Pancreas (tissue), 10 donors: Measurements from ENCODE around the gene ACIN1. TPM values are rescaled to one million over a fixed set of nuclear protein-coding genes. Genes with fewer than 3 reads are reported as not detected.

ENCODE experiments used
- ATAC-seq, 4 donors: fragments of 200-7000 bp; cut with Tn5 transposase; one replicate each; pipeline versions ENCODE4 v1.8.0 to v1.9.1; 2020; ENCODE audit warnings: mild to moderate bottlenecking in 4 of 4, moderate library complexity in 4 of 4
- DNase-seq, 6 donors: peaks; one replicate each; pipeline ENCODE4 v3.0.0-alpha.2; 2020
- FAIRE-seq: peaks from 2 replicates; lab custom pipeline; 2012; peaks lifted over from hg19 to GRCh38; lab: Jason Lieb, UNC
- H3K27ac ChIP-seq, 4 donors: fragments of 200-600 bp; sonication (generic); 1 replicate in 3 of 4; 2 replicates in 1 of 4; pipeline versions ENCODE4 v1.5.0 to v1.8.0; 2020
- H3K27me3 ChIP-seq, 4 donors: fragments of 200-600 bp; one replicate each; pipeline ENCODE4 v1.8.0; 2021
- H3K36me3 ChIP-seq, 3 donors: fragments of 200-600 bp; sonication (generic) in 1 of 3; one replicate each; pipeline versions ENCODE4 v1.5.0 to v1.8.0; 2020 to 2021
- H3K4me1 ChIP-seq, 3 donors: fragments of 200-600 bp; one replicate each; pipeline ENCODE4 v1.8.0; 2021
- H3K4me3 ChIP-seq, 4 donors: fragments of 200-600 bp; sonication (generic) in 2 of 4; one replicate each; pipeline versions ENCODE4 v1.5.0 to v1.8.0; 2020 to 2021
- H3K9me3 ChIP-seq, 4 donors: fragments of 200-600 bp; one replicate each; pipeline ENCODE4 v1.8.0; 2021
- CTCF ChIP-seq, 4 donors: fragments of 200-600 bp; sonication (generic) in 3 of 4; IDR thresholded peaks; one replicate each; pipeline versions ENCODE4 v1.5.0 to v1.8.0; 2021; ENCODE audit warnings: antibody characterized with exemption in 4 of 4
- WGBS, 2 donors: extraction: QIAGEN DNeasy Blood & Tissue Kit; methylation state at CpG; one replicate each; pipeline ENCODE4 v1.1.7; 2013; 5-methylcytosine and 5-hydroxymethylcytosine counted together
- intact Hi-C, 3 donors: fragments of 100-400 bp; cut with DNase I; formaldehyde crosslinking; loops; one replicate each; pipeline versions ENCODE4 v1.11.1 to v1.14.2; 2022
- polyA plus RNA-seq, 2 donors: library from polyadenylated mRNA; stranded (reverse); fragments of 200-250 nt; gene quantifications; one replicate each; pipeline ENCODE4 v1.2.3, GENCODE V29; 2013
- total RNA-seq, 6 donors: library from RNA; stranded (reverse); fragmentation: NEBNext Ultra II Directional in 4 of 6; extraction: Animal tissue kit (Norgen Biotek cat#: 25700) in 4 of 6; gene quantifications; one replicate each; pipeline versions ENCODE4 v1.2.1 to v1.2.4, GENCODE V29; 2021 to 2023
- donor health status: healthy with polysubstance abuse.
- donor health status: DM: no; HTN: no; CAD: no; lungs with moderate emphysema.
- donor health status: DM: no; HTN: no; CAD: no.
- donor health status: control.
- donor health status: control.
- donor health status: Bipolar disorder and iron deficiency.
- donor health status: DM: yes; HTN: yes; CAD: no.
- donor health status: DM: no; HTN: no; CAD: no.
- donor health status: DM: no; HTN: no; CAD: no.
- donor health status: DM: yes; HTN: yes; CAD: no.

ACIN1 gene
- total and polyA plus RNA-seq, 8 donors, result 43.1 to 152 (median 62.4) TPM

GRCh38 chr14:23067847-23068788, 26.8 kb downstream of the ACIN1 start:
- ATAC-seq (no peak), DNase-seq (peak in 1 of 6 donors; percentile 30), FAIRE-seq (no peak)
- Histone ChIP-seq H3K4me1 (peaks cover 15 to 23% (median 19%) of the 10 kb centered on the region in 3 donors), H3K9me3 (no peaks in the 10 kb centered on the region), H3K36me3 (peaks cover 4 to 53% (median 30%) of the 10 kb centered on the region in 3 donors), H3K4me3 (no peak overlapping the region), H3K27me3 (no peaks in the 10 kb centered on the region), H3K27ac (no peak overlapping the region)
- intact Hi-C loops, result loop anchor here in 1 of 3 donors (5.0 kb wide), 1 partner anchor 44 kb away; no protein-coding TSS in a partner anchor
- 70 to 72% methylated on average over 14 of the region's 14 CpGs for WGBS, 2 donors
- TF ChIP-seq CTCF (IDR thresholded peaks at IDR 0.05), result no peak

- H3K4me1 ChIP-seq, result peaks cover 5 to 21% (median 12%) of the 10 kb centered on the region in 3 donors
Observed at GRCh38 chr14:23066855-23067744, 27.8 kb downstream of the ACIN1 start.

DNA sequence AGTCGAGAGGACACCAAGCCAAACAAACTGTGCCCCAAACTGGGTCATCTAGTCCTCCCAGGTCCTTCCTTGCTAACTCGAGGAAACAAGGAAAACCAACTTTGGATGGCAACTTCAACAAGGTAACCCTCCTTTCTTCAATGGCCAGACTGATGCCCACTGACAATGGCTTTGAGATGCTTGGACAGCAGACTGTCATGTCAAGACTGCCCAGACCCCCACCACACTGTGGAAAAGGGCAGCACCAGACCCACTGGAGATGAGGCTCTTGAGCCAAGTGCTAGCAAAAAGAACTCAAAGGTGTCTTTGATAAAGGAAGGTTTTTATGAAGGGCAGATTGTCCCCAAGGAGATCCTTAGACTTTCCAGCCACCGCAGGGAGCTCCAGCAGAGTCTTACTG, 28.6 kb downstream of the ACIN1 start:
- Histone ChIP-seq H3K4me1 (peaks cover 0 to 18% (median 7%) of the 10 kb centered on the region in 3 donors), H3K27me3 (no peaks in the 10 kb centered on the region), H3K4me3 (no peak overlapping the region), H3K9me3 (no peaks in the 10 kb centered on the region), H3K27ac (no peak overlapping the region), H3K36me3 (peaks cover 8 to 57% (median 41%) of the 10 kb centered on the region in 3 donors)
- intact Hi-C loops, result loop anchor here in 1 of 3 donors (5.0 kb wide), 1 partner anchor 46 kb away; no protein-coding TSS in a partner anchor
- FAIRE-seq (no peak), DNase-seq (peak in 1 of 6 donors; percentile 7), ATAC-seq (no peak)
- 81 to 87% methylated on average over 3 of the region's 3 CpGs for WGBS, 2 donors
- no peak for TF ChIP-seq CTCF (IDR thresholded peaks at IDR 0.05)

More at GRCh38 chr14:23066855-23067744, 27.8 kb downstream of the ACIN1 start:
- no peaks in the 10 kb centered on the region for H3K9me3 ChIP-seq
- H3K27ac ChIP-seq, result no peak overlapping the region
- 85 to 88% methylated on average over 20 to 23 of the region's 23 CpGs for WGBS, 2 donors
- TF ChIP-seq CTCF (IDR thresholded peaks at IDR 0.05), result no peak
- DNase-seq (peak in 1 of 6 donors; percentile 15), FAIRE-seq (no peak), ATAC-seq (no peak)
- intact Hi-C loops, result loop anchor here in 1 of 3 donors (5.0 kb wide), 1 partner anchor 45 kb away; no protein-coding TSS in a partner anchor
- peaks cover 8 to 55% (median 40%) of the 10 kb centered on the region in 3 donors for H3K36me3 ChIP-seq
- no peak overlapping the region for H3K4me3 ChIP-seq
- no peaks in the 10 kb centered on the region for H3K27me3 ChIP-seq

DNA sequence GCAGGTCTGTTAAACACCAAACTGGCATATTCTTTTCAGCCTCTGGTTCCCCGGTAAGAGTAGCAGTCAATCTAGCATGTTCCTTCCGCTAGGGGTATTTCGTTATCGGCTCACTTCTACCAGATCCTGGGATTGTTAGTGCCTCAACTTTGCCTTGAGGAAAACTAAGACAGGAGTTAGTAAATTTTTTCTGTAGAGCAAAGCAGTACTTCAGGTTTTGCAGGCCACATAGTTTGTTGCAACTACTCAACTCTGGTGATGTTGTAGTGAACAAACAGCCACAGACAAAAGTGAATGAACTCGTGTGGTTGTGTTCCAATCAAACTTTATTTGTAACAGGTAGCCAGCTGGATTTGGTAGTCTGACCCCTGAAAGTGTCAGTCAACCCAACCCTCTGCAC, 31.3 kb downstream of the ACIN1 start:
- no peaks in the 10 kb centered on the region for H3K9me3 ChIP-seq
- no peak for FAIRE-seq

More for the DNA sequence above, 31.3 kb downstream of the ACIN1 start:
- no peaks in the 10 kb centered on the region for H3K27me3 ChIP-seq
- DNase-seq (no peak), ATAC-seq (no peak)
- no peak overlapping the region for H3K4me3 ChIP-seq
- TF ChIP-seq CTCF (IDR thresholded peaks at IDR 0.05), result no peak
- intact Hi-C loops, result no loop called here
- H3K27ac ChIP-seq, result no peak overlapping the region
- peaks cover 13 to 70% (median 60%) of the 10 kb centered on the region in 3 donors for H3K36me3 ChIP-seq
- WGBS, 2 donors, result 85 to 86% methylated on average over 5 of the region's 5 CpGs
- peaks cover 0 to 7% (median 3%) of the 10 kb centered on the region in 3 donors for H3K4me1 ChIP-seq
